HG03135 (cell line): Measurements from ENCODE around the gene PAPPA.

Experiments
- ATAC-seq: cut with Tn5 transposase; IDR thresholded peaks from one replicate; pipeline ENCODE4 v1.9.1; 2021; ENCODE audit warnings: mild to moderate bottlenecking, moderate library complexity; ENCODE audit not compliant: unreplicated experiment

The PAPPA gene

DNA sequence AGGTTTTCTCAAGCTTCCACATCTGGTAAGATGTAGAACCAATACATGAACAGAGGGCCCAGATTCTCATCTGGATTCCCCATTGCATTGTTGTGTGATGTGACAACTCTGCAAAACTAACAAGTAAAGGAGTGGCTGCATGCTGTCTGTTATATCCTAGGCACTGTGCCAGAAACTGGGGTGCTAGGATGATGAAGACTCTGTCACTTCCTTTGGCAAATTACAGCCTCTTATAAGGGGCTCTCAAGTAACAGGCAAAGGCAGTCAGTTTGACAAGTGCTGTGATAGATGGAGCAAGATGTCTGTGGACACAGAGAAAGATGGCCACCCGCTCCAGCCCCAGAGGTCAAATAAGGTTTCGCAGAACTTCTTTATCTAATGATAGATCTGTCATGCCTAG, 115.7 kb downstream of the PAPPA start:
- no peak for ATAC-seq

DNA sequence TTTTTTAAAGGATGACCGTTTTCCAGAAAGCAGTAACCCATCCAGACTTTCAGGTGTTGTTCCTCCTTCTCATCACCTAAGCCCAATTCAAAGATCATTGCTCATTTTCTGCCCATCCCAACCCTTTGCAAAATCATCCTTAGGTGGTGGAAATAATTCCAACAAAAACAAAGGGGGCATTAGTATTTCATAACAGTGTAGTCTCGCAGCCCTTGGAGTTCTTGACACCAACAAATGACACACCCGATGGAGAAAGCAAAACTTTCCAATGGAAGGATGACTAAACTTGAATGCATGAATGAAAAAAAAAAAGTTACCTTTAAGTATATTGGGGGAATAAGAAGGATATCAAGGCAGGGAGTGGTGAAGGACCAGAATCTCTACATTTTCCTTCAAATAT, 117.0 kb downstream of the PAPPA start:
- no peak for ATAC-seq

DNA sequence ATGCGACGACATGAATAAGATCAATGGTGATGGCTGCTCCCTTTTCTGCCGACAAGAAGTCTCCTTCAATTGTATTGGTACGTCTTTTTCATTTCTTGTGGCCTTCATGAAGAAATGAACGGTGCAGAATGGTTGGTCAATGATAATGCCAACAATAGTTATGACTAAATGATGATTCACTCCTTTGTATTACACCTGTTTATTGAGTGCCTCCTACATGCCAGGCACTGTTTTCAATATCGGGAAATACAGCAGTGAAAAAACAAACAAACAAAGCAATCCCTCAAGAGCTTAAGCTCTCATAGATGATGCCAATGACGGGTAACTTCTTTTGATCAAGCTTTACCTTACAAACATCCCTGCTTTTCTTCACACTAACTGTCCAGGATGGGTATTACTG, 117.7 kb downstream of the PAPPA start:
- no peak for ATAC-seq

GRCh38 chr9:116271991-116272390, 118.4 kb downstream of the PAPPA start:
- no peak for ATAC-seq

- no peak for ATAC-seq
Measured at GRCh38 chr9:116274293-116274692, 120.7 kb downstream of the PAPPA start.

DNA sequence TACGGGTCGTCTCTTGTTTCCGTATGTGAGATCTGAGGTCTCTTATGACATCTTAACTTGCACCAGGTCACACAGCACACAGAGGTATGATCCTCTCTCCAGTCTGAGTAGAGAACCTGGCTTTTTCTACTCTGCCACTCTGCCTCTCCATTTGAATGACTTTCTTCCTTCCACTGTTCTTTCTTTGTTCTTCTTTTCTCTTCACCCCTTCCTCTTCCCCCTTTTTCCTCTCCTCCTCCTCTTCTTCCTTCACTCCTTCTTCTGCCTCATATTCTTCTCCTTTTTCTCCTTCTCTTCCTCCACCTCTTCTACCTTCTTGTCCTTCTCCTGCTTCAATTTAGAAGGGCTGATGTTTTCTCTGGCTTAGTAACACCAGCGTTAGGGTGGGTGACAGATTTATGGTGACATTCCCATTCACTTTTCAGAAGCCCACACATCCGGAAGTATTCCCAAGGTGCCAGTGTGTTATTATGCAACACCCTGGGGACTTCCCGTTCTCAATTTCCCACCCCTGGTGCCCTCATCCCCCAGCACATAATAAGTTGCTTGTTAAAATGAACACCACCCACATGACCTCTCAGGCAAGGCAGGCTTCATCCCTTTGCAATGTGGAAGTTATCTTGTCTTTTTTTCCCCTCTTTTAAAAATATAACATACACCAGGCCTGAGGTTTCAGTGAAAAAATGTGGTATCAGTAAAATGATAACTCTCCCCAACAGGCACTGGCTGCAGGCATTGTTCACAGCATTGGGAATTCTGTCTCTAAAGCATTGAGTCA, 122.0 kb downstream of the PAPPA start:
- no peak for ATAC-seq

- no peak for ATAC-seq
Measured at GRCh38 chr9:116276196-116276493, 122.6 kb downstream of the PAPPA start.

DNA sequence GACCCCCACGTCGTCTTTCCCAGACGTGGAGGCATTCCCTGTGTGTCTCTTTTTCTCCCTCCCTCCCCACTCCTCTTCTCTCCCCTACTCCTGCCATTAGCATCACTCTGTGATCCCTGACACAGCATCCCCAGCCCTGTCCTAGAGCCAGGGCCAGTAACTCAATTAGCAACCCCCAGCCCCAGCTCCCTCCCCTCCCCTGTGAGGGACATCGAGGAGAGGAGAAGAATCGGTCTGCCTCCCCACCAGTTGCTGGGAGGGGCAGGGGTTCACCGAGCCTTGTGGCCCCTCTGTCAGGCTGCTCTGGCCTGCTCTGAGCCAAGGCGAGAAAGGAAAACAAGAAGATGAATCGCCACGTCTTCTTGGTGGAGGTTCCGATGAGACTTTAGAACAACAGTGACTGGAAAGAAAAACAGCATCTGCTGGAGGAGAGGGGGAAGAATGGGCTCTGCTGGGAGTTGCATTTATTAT, 123.1 kb downstream of the PAPPA start:
- ATAC-seq, result no peak

DNA sequence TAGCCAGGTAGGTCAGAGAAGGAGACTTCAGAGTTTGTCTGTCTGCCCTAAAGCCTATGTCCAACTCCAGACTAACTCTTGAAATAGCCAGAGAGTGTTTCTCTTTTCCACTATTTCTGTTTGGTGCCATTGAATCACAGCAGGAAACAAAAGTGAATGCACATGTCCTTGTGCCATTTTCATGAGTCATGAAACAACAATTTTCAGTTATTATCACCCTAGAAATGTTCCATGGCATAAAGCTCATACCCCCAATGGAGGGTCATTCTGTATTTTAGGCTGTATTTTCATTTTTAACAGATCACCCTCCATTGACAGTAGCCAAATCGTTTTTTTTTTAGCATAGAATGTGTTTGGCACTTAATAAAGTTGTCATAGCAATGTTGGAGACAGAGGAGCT, 124.7 kb downstream of the PAPPA start:
- ATAC-seq, result no peak

GRCh38 chr9:116279230-116279629, 125.6 kb downstream of the PAPPA start:
- no peak for ATAC-seq

DNA sequence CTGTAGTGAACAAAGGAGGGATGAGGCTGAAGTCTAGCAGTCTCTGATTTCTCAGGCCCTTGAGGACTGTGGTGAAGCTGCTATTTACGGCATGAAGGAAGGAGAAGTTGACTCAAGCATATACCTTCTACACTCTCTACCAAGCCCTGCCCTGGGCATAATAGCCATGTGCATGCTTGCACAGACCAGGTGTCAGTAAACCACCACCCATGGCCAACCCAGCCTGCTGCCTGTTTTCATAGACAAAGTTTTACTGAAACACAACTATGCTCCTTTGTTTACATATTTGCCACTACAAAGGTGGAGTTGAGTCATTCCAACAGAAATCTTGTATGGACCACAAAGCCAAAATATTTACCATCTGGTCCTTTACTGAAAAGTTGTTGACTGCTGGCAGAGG, 126.9 kb downstream of the PAPPA start:
- no peak for ATAC-seq

DNA sequence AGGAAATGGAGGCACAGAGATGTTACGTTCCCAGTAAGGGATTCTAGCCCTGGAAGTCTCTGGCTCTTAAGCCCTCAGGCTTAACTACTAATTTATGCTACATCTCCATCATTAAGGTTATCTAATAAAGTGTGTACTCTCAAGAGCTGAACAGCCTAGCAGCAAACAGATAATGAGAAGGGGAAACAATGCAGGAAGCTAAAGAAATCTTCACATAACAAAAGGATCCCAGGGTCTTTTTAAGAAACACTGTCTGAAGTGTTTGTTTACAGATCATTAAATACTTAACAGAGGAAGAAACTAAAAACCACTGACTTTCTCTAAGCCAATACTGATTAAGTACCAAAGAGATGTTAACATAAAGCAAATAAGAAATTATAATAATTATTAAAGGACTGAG, 129.0 kb downstream of the PAPPA start:
- ATAC-seq, result no peak

GRCh38 chr9:116284518-116284917, 130.9 kb downstream of the PAPPA start:
- ATAC-seq, result no peak

- ATAC-seq, result no peak
Measured at GRCh38 chr9:116285320-116285719, 131.7 kb downstream of the PAPPA start.

DNA sequence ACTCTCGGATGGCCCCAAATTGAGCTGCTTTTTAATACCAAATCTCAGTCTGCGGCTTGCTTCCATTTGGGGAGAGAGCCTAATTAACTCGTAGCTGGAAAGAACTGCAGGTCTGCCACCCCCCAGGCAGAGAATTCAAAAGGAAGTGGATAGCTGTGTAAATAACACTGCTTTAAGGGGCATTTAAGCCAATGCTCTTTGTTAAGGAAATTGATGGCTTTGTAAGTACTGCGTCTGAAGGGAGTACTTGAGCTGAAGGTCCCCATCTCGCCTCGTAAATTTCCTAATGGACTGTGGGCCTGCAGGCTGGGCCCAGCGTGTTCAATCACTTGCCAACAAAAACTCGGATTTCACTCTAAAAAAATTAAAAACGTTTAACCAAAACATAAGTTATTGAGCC, 132.7 kb downstream of the PAPPA start:
- no peak for ATAC-seq

GRCh38 chr9:116287721-116288120, 134.1 kb downstream of the PAPPA start:
- ATAC-seq, result no peak

DNA sequence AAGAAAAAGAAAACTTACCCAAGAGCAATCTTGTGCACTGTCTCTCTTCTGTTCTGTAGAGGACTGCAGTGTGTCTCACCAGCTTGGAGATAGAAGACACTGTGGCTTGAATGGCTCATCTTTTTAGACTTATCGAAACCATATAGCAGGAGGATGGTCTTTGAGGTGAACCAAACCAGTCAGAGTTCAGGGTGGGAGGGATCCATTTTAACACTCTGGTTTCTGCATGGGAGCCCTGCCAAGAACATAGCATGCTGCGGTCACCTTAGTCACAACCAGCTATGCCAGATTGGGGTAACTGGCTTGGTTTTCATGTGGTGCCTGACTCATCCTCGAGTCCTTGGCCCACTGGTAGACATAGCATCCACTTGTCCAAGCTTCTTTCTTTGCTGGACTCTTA, 135.1 kb downstream of the PAPPA start:
- ATAC-seq, result no peak

DNA sequence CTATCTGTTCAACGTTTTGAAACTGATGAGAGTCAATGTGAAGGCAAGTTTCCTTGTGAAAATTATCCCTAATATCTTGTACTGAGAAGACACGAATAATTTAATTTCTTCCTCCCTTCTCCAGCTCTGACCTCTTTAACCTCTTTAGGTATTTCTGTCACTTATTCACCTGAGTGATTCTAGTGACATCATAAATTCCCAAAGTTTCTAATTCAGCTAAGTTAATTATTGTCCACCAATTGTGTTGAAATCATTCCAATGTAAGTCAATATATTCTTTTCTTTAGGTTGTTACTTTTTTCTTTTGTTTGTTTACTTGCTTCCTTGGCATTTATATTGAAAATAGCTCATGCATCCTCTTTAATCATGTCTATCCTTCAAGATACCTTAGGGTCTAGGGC, 143.8 kb downstream of the PAPPA start:
- no peak for ATAC-seq

DNA sequence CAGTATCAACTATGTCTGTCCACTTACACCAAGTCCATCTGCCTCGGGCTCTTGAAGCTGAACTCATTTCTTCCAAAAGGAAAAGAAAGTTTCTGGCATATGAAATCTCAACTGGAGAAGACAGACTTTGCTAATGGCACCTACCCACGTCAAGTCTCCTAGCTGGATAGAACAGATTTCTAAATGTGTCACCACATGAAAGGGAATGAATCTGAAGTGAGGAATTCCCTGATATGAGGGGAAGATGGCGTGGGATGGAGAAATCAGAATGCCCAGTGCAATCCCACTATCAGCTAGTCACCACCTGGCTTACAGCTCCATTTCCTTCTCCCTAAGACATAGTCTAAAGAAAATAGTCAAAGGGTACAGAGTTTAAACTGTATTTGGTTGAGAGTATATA, 144.7 kb downstream of the PAPPA start:
- ATAC-seq, result no peak

DNA sequence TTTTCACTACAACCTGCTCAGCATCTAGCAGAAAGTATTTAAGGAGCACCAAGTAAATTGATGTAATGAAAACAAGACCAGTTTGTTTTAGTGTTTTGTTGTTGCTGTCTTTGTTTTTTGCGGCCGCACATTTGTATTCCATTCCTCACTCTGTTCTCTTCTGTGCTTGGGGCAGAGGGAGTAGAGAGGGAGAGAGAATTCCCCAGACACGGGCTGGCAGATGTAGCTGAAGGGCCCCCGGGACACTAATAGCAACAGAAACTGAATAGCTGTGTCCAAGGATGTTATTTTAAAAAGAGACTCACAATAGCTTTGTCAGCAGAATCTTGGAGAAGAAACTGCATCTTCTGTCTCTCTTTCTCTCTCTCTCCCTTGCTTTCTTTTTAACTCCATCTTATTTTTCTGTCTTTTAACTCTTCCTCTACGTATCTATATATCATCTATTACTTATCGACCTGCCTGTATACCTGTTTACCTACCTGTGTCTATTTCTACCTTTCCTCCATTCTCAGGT, 145.3 kb downstream of the PAPPA start:
- ATAC-seq, result no peak

- no peak for ATAC-seq
Measured at GRCh38 chr9:116300360-116300870, 146.8 kb downstream of the PAPPA start.

- no peak for ATAC-seq
Measured at GRCh38 chr9:116303270-116303669, 149.7 kb downstream of the PAPPA start.
